BLaER1 treated with 17β-estradiol and CSF1 and Interleukin-3, amounts not matched to agents 10 nM and 100 nM (cell line): ENCODE results near the gene CCDC124.

ENCODE experiments used
- H3K27ac ChIP-seq, 11 experiments: shearing (Covaris generic); formaldehyde crosslinking; 2 replicates each; pipeline ENCODE4 v1.8.1; 2022
- H3K27me3 ChIP-seq, 11 experiments: shearing (Covaris generic); formaldehyde crosslinking; 2 replicates each; pipeline ENCODE4 v1.8.1; 2022
- H3K36me3 ChIP-seq, 11 experiments: shearing (Covaris generic); formaldehyde crosslinking; 2 replicates each; pipeline ENCODE4 v1.8.1; 2022
- H3K4me1 ChIP-seq, 10 experiments: shearing (Covaris generic); formaldehyde crosslinking; 2 replicates each; pipeline ENCODE4 v1.8.1; 2022
- H3K4me2 ChIP-seq, 11 experiments: shearing (Covaris generic); formaldehyde crosslinking; 2 replicates each; pipeline ENCODE4 v1.8.1; 2022
- H3K4me3 ChIP-seq, 10 experiments: shearing (Covaris generic); formaldehyde crosslinking; 2 replicates each; pipeline ENCODE4 v1.8.1; 2022
- H3K9ac ChIP-seq, 11 experiments: shearing (Covaris generic); formaldehyde crosslinking; 2 replicates each; pipeline ENCODE4 v1.8.1; 2022
- H3K9me3 ChIP-seq, 11 experiments: shearing (Covaris generic); formaldehyde crosslinking; replicated peaks in 1 of 11; 2 replicates each; pipeline ENCODE4 v1.8.1; 2022
- H4K20me1 ChIP-seq, 11 experiments: shearing (Covaris generic); formaldehyde crosslinking; 2 replicates each; pipeline ENCODE4 v1.8.1; 2022
- Cebpa-rat ChIP-seq, 11 experiments: shearing (Covaris generic); IDR thresholded peaks; 2 replicates each; pipeline ENCODE4 v1.8.1; 2022

Gene CCDC124

DNA sequence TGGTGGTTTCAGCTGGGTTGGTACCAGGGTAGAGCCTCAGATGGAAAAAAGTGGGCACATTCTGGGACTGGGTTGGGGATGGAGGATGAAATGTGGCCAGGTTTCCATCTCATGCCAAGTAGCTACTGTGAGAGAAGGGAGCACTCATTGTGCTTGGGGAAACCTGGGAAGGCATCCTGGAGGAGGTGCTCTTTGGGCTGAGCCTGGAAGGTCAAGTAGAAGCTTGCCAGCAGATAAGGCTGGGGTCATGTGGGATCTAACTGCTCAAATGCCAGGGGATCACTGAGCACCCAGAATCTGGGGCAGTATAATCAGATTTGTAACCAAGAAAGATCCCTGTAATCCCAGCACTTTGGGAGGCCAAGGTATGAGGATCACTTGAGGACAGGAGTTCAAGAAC, 25.1 kb downstream of the CCDC124 start:
- peaks cover 0 to 16% (median 7%) of the 10 kb centered on the region in 11 experiments; a peak in 10 of 22 replicates for H4K20me1 ChIP-seq
- H3K9me3 ChIP-seq: no peaks in the 10 kb centered on the region
- no peak overlapping the region for H3K9ac ChIP-seq
- TF ChIP-seq Cebpa-rat (IDR thresholded peaks at IDR 0.05): no peak
- peaks cover 7 to 17% (median 12%) of the 10 kb centered on the region in 10 experiments for H3K4me1 ChIP-seq
- no peak overlapping the region for H3K4me3 ChIP-seq
- peaks cover 28 to 49% (median 44%) of the 10 kb centered on the region in 11 experiments for H3K27me3 ChIP-seq
- no peaks in the 10 kb centered on the region for H3K36me3 ChIP-seq
- no peak overlapping the region for H3K4me2 ChIP-seq
- H3K27ac ChIP-seq: no peak overlapping the region

DNA sequence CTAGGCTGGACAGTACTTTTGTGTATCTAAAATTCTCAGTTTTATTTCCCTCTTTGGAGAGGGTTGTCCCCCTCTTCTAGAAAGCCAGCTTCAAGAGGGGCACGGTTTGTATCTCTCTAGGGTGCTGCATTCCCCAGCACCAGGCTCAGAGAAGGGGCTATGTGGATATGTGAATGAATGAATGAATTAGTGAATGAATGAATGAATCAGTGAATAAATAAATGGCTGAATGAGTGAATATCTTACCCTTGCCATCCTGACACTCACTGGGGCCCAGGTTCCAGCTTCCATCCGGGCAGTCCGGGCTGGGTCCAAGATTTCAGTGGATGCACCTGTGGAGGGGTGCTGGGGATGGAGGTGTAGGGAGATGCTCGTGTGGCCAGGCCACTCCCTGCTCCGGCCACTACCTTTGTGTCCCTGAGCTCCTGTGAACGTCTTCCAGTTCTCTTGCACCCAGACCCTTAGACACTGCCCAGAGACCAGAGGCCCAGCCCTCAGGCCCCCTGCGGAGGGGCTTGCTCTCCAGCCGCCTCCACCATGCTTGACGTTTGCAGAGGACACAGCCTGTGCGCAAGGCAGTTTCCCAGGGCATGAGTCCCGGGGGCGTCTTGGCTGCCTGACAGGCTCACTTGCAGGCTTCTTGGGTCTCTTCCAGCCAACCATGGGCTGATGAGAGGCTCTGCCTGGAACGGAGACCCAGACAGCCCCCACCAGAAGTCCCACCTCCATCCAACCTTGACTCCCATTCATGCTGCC, 31.3 kb downstream of the CCDC124 start:
- H3K4me2 ChIP-seq: no peak overlapping the region
- H3K9me3 ChIP-seq: no peaks in the 10 kb centered on the region
- H4K20me1 ChIP-seq: peaks cover 0 to 5% (median 0%) of the 10 kb centered on the region in 11 experiments; a peak in 1 of 22 replicates
- no peak overlapping the region for H3K27ac ChIP-seq
- no peak overlapping the region for H3K9ac ChIP-seq
- no peaks in the 10 kb centered on the region for H3K36me3 ChIP-seq
- peaks cover 13 to 43% (median 33%) of the 10 kb centered on the region in 10 experiments; a peak in 19 of 20 replicates for H3K4me1 ChIP-seq
- no peak for TF ChIP-seq Cebpa-rat (IDR thresholded peaks at IDR 0.05)
- H3K4me3 ChIP-seq: no peak overlapping the region
- H3K27me3 ChIP-seq: peaks cover 21 to 58% (median 44%) of the 10 kb centered on the region in 11 experiments

DNA sequence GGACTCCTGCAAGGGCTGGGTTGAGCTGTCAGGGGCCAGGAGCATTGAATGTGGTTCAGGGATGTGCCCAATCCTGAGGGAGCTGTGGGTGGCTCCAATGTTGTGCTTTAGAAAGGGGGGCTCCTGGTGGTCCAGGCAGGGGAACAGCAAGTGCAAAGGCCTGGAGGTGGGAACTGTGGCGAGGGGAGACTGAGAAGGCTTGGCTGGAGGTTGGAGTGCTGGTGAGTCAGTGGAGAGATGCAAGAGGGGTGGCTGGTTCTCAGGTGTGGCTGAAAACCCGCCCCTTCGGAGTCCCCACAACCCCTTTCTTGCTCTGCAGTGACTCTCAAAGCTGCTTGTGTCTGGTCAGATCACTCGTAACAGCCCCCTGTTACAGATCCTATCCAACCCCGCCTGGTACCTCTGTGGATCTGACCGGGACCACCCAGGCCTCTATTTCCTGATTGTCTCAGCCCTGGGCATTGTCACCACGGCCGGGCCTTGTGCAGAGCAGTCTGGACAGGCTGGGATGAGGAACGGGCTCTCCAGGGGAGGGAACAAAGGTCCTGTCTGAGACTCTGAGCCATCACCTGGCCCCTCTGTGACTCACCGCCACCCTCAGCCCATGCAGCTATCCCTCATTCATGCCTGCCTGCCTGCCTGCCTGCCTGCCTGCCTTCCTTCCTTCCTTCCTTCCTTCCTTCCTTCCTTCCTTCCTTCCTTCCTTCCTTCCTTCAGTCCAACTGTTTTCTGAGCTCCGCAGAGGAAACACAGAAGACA, 32.7 kb downstream of the CCDC124 start:
- no peak for TF ChIP-seq Cebpa-rat (IDR thresholded peaks at IDR 0.05)
- H3K9me3 ChIP-seq: no peaks in the 10 kb centered on the region
- H3K27me3 ChIP-seq: peaks cover 21 to 59% (median 44%) of the 10 kb centered on the region in 11 experiments
- peak overlapping the region in 1 of 10 experiments; percentile 32; a peak in 1 of 20 replicates for H3K4me3 ChIP-seq
- no peaks in the 10 kb centered on the region for H3K36me3 ChIP-seq
- peaks cover 17 to 52% (median 39%) of the 10 kb centered on the region in 10 experiments for H3K4me1 ChIP-seq
- H3K9ac ChIP-seq: no peak overlapping the region; a peak in 1 of 22 replicates
- peak overlapping the region in 10 of 11 experiments; percentile 33 to 93 (median 82); a peak in 18 of 22 replicates for H3K4me2 ChIP-seq
- H3K27ac ChIP-seq: peak overlapping the region in 3 of 11 experiments; percentile 21 to 37 (median 23); a peak in 2 of 22 replicates
- peaks cover 0 to 5% (median 0%) of the 10 kb centered on the region in 11 experiments; a peak in 1 of 22 replicates for H4K20me1 ChIP-seq

DNA sequence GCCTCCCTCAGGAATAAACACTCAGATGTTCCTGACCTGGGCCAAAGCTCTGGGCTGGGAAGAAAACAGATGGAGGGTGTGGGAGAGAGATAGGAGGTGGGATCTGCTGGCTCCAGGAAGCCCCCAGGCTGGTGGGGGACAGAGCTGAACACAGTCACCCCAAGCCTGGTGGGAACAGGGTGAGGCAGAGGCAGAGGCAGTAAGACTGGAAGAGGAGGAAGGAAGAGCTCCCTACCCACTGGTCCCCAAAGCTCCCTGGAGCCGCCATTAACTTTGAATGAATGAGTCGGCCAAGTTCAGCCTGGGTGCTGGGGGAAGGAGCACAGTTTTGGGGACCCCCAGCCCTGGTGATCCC, 33.3 kb downstream of the CCDC124 start:
- peaks cover 0 to 5% (median 0%) of the 10 kb centered on the region in 11 experiments; a peak in 1 of 22 replicates for H4K20me1 ChIP-seq
- peak overlapping the region in 3 of 11 experiments; percentile 0 to 40 (median 30); a peak in 3 of 22 replicates for H3K9ac ChIP-seq
- H3K4me2 ChIP-seq: peak overlapping the region; percentile 7 to 93 (median 78)
- H3K27ac ChIP-seq: peak overlapping the region in 5 of 11 experiments; percentile 6 to 58 (median 37); a peak in 7 of 22 replicates
- peaks cover 17 to 53% (median 39%) of the 10 kb centered on the region in 10 experiments for H3K4me1 ChIP-seq
- H3K9me3 ChIP-seq: no peaks in the 10 kb centered on the region
- no peaks in the 10 kb centered on the region for H3K36me3 ChIP-seq
- peak overlapping the region in 3 of 10 experiments; percentile 32 to 55 (median 34); a peak in 2 of 20 replicates for H3K4me3 ChIP-seq
- TF ChIP-seq Cebpa-rat (IDR thresholded peaks at IDR 0.05): no peak
- peaks cover 21 to 59% (median 44%) of the 10 kb centered on the region in 11 experiments for H3K27me3 ChIP-seq

DNA sequence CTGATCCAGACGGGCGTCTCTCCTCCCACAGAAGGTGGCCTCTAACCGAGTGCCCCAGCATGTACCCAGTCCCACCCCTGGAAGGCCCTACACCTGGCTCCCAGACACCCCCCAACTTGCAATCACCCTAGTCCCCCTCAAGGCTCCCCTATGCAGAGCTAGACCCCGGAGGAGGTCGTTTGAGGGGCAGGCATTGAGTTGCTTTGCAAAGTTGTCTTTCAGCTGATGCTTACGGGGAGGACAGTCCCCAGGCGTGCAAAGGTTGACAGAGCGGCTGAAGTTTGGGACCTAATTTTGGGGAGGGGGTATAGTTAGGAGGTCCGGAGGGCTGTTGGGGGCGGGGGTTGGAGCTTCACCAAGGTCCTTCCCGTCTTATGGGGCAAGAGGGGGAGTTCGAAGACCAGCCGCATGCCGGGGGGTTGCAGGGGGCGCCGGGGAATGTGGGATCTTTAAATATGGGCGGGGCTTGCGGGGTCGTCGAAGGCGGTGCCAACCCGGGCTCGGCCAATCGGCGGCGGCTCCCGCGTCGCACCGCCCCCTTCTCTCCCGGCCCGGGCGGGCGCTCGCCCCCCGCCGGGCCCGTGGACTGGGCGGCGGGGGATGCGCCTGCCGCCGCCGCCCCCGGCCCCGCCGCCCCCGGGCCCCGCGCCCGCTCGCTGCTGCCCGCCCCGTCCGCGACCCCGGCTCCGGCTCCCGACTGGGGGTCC, 33.9 kb downstream of the CCDC124 start, which contains the start of gene KCNN1:
KCNN1 (plus strand) TSS at position 558 of the 707 bp plus-strand sequence. CDS start 6,782 bp downstream, outside the sequence.
- Histone ChIP-seq H3K4me1 (peaks cover 17 to 58% (median 44%) of the 10 kb centered on the region in 10 experiments), H3K36me3 (no peaks in the 10 kb centered on the region), H3K9ac (peak within 1 kb of the TSS in 5 of 11 experiments; percentile 13 to 56 (median 38); a peak in 5 of 22 replicates), H4K20me1 (peaks cover 0 to 5% (median 0%) of the 10 kb centered on the region in 11 experiments; a peak in 1 of 22 replicates), H3K27ac (peak within 1 kb of the TSS in 5 of 11 experiments; percentile 6 to 58 (median 37); a peak in 7 of 22 replicates), H3K9me3 (no peaks in the 10 kb centered on the region), H3K27me3 (peaks cover 21 to 59% (median 44%) of the 10 kb centered on the region in 11 experiments), H3K4me3 (peak within 1 kb of the TSS in 9 of 10 experiments; percentile 34 to 62 (median 44); a peak in 14 of 20 replicates), H3K4me2 (peak within 1 kb of the TSS; percentile 48 to 93 (median 78))
- no peak for TF ChIP-seq Cebpa-rat (IDR thresholded peaks at IDR 0.05)

DNA sequence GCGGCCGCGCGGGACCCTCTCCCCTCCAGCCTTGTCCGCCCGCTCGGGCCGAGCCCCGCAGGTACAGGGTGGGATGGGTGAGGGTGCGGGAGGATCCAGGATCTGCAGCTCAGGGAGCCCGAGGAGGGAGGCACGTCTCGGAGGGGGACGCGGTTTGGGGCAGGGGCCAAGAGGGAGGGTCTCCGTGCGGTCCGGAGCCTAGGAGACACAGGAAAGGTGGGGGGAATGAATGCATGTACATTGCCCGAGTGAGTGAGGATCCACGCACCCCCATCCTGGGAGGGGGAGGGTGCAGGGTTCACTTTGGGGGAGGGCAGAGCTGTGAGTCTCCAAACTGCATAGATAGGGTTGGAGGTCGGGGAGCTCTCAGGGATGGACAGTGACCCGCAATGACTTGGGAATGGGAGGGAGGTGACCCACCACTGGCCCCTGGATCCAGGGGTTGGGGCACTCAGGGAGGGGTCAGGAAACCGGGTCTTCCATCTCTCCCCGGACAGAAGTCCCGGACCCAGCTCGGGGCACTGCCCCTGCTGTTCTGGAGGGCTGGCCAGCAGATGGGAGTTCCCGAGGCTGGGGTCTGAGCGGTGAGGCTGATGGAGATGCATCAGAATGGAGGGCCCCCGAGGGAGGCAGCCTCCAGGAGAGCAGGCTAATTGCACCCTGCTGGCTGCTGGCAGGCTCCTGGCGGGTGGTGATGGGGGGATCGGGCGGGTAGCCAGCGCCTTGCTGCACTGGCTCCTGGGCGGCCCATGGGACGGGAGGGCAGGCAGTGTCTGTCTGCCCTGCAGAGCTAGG, 34.6 kb downstream of the CCDC124 start:
- peaks cover 0 to 5% (median 0%) of the 10 kb centered on the region in 11 experiments; a peak in 2 of 22 replicates for H4K20me1 ChIP-seq
- no peaks in the 10 kb centered on the region for H3K9me3 ChIP-seq
- peaks cover 21 to 59% (median 44%) of the 10 kb centered on the region in 11 experiments for H3K27me3 ChIP-seq
- peak overlapping the region in 5 of 11 experiments; percentile 13 to 56 (median 38); a peak in 3 of 22 replicates for H3K9ac ChIP-seq
- H3K36me3 ChIP-seq: no peaks in the 10 kb centered on the region
- peak overlapping the region; percentile 48 to 92 (median 77); a peak in 21 of 22 replicates for H3K4me2 ChIP-seq
- no peak for TF ChIP-seq Cebpa-rat (IDR thresholded peaks at IDR 0.05)
- peak overlapping the region in 9 of 10 experiments; percentile 34 to 62 (median 44); a peak in 14 of 20 replicates for H3K4me3 ChIP-seq
- no peak overlapping the region for H3K27ac ChIP-seq
- H3K4me1 ChIP-seq: peaks cover 17 to 60% (median 51%) of the 10 kb centered on the region in 10 experiments

DNA sequence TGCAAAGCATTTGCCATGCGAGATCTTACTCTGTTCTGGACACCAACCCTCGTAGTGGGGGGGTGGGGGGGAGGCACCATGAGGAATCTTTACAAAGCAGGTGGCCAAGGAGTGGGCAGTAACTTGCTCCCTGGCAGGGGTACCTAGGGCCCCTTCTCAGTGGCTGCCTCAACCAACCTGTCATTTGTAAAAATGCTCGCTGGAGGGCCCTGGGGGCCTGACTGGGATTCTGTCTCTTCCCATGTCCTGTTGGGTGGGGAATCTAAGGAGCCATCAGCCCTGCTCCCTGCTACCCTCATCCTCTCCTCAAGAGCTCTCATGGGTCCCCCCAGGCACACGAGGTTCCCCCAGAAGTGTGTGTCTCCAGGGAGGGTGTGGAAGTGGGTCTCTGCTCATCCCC, 35.5 kb downstream of the CCDC124 start:
- H3K9me3 ChIP-seq: no peaks in the 10 kb centered on the region
- no peak overlapping the region for H3K9ac ChIP-seq
- no peak overlapping the region for H3K4me3 ChIP-seq
- H3K27me3 ChIP-seq: peaks cover 21 to 58% (median 44%) of the 10 kb centered on the region in 11 experiments
- H3K27ac ChIP-seq: no peak overlapping the region
- peaks cover 25 to 67% (median 60%) of the 10 kb centered on the region in 10 experiments for H3K4me1 ChIP-seq
- H3K4me2 ChIP-seq: peak overlapping the region in 4 of 11 experiments; percentile 20 to 38 (median 29); a peak in 6 of 22 replicates
- peaks cover 0 to 5% (median 0%) of the 10 kb centered on the region in 11 experiments; a peak in 2 of 22 replicates for H4K20me1 ChIP-seq
- no peak for TF ChIP-seq Cebpa-rat (IDR thresholded peaks at IDR 0.05)
- no peaks in the 10 kb centered on the region for H3K36me3 ChIP-seq
